GM08714 (cell line): ENCODE measurements around the gene CREB3L2.

Experiments used
- H3K4me3 ChIP-seq: fragments of 200-500 bp; sonication (Bioruptor generic); 2 replicates; pipeline ENCODE4 v1.5.1; 2014; ENCODE audit warnings: mild to moderate bottlenecking, low read length, inconsistent platforms
- ZNF274 ChIP-seq: IDR thresholded peaks from 2 replicates; pipeline ENCODE4 v1.6.1; 2012; ENCODE audit warnings: mild to moderate bottlenecking, low read depth, low read length

The CREB3L2 gene

DNA sequence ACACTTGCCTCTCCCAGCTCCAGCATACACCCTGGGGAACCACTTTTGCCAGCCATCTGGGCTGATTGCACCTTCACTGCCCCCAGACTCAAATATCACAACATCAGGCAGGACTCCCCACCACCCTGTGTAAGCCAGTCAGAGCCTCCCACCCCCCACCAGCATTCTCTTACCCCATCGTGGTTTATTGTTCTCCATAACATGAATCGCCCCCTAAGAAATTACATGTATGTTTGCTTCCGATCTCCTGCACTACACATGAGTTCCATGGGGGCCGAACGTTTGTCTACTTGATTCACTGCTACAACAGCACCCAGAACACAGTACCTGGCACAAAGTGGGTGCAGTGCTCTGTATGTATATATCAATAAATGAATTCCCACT is 39.4 kb downstream of the CREB3L2 start:
- TF ChIP-seq ZNF274: no peak

DNA sequence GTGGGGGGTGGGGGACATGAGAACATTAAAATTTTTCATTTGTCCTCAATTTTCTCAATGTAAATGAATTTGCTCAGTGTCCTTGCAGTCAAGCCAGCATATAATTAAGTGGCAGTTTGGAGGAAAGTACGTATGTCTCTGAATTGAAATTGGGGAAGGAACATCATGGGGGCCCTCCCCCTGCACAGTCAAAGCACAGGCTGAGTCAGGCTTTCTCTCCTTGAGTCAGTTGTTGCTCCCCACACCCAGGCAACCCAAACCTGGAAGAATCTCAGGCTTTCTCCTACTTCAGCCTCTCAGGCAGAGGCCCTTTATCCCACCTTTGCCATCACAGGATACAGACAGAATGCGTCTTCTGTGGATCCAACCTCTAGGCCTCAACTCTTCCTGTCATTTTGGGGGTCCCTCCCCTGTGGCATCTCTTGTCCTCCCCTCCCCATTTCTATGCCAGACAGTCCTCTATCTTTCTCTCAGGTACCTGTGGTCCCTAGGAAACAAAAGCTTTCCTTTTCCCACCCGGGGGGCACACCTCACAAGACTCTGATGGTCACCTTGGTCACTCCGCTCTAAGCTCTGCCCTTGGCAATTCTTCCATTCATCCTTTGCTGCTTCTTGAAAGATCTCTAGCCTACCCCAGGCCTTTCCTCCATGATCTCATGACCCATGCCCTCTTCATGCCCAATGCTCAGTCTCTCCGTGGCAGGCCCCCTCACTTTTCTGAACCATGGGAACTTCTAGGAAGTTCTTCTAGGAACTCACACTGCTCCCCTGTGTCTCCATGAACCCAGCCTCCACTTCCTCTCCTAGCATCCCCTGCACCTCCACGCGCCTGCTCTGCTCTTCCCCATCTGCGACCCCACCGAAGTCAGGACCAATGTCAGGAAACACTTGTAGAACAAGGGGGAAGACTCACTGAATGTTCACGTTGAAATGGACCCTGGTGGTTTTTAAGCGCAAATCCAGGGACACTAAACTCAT is 40.4 kb downstream of the CREB3L2 start:
- no peak overlapping the region for H3K4me3 ChIP-seq
- no peak for TF ChIP-seq ZNF274

More for the DNA sequence above, 39.4 kb downstream of the CREB3L2 start:
- H3K4me3 ChIP-seq: no peak overlapping the region

DNA sequence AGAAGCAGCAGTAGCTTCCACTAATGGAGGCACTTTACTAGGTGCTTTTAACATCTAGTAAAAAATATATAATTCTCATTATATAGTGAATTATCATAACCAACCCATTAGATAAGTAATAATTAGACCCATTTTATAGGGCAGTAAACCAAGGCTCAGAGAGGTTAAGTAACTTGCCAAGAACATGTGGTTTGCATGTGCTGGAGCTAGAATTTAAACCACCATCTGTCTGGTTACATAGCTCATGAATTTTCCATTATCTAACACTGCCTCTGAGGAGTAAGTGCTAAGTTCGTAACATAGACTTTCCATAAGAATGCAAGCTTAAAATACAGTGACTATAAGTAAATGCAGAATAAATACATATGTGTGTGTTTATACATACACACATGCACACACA is 41.9 kb downstream of the CREB3L2 start:
- TF ChIP-seq ZNF274: no peak
- no peak overlapping the region for H3K4me3 ChIP-seq

DNA sequence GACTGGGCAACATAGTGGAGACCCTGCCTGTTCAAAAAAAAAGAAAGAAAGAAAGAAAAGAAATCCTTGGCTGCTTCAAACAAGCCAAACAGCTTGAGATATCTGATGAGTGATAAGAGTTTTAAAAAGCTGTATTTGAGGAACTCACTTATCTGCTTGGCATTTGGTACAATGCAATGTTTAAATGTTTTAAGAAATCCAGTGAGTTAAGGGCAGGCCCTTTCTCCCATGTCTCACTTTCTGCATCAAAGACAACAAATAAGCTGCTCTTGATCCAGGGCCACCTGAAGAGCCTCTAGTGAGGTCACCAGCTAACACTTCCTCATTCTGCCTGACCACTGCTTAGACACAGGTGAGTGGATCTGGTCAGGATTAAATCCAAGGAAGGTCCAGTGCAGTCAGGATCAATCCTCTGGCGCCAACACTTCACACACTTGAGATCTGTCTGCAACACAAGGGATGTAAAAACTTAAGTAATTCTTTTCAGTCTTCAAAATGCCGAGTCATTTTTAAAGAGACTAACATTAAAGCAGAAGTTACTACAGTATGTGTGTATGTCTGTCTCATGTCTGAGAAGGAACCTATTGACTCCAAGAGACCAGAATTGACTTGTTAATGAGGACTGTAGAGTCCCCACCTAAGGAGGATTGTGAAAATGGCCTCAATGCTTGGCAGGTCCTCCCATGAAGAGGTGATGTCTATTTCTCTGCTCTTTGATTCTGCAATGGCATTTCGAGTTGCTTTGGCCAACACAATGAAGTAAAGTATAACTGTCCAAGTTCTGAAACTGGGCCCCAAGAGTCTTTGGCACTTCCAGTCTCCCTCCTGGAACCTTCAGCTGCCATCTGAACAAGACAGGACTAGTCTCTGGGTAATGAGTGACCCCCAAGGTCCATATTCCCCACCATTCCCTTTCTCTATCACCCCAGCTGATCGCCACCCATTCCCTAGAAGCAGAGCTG is 43.1 kb downstream of the CREB3L2 start:
- no peak overlapping the region for H3K4me3 ChIP-seq
- TF ChIP-seq ZNF274: no peak

DNA sequence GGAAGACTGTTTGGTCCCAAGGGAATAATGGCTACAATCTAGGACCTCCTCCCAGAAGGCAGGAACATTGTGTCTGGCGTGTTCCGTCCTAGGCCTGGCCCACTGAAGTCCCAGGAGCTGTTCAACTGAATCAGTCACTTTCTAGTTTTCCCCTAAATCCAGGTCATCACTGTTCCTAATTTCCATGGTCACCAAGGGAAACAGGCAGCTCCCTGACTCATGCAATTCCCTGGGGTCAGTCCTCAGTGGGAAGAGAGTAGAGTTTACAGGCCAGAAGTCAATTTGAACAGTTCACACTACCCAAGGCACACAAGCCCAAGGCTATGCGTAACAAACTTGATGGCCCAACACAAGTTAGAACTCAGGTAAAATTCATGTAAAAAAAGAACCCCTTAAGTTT is 44.0 kb downstream of the CREB3L2 start:
- no peak for TF ChIP-seq ZNF274
- H3K4me3 ChIP-seq: no peak overlapping the region

DNA sequence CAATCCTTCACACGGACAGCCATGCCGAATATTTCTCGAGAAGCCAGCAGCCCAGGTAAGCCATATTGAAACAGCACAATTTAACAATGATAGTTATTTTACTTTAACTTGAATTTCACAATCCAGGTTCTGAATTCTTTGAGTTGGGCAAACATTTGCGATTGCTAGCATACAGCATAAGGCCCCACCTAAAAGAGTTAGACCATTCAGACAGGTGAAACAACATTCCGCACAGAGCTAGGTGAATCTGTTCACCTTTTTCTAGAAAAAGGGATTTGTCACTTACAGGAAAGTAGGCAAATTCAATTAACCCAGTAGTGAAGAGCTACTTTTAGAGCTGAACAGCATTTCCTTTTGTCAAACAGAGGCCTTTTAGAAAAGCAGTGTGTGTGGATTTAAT is 45.3 kb downstream of the CREB3L2 start:
- no peak for TF ChIP-seq ZNF274
- H3K4me3 ChIP-seq: no peak overlapping the region

DNA sequence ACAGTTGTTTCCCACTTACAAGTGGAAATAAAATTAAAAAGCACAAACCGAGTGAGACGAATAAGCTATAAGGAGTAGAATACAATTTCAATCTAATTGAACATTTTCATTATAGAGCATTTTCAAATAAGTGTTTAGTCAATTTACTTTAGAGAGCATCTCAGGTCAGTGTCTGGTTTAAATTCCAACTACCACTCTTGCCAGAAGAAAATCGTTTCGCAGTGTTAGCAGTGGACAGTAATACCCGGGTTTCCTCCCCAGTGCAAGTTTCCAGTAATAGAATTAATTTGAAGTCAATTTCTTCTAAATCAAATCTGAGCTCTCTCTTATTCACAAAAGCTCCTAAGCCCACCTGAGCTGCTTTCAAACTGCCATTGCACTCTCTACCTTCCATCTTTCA is 45.7 kb downstream of the CREB3L2 start:
- TF ChIP-seq ZNF274: no peak
- no peak overlapping the region for H3K4me3 ChIP-seq

DNA sequence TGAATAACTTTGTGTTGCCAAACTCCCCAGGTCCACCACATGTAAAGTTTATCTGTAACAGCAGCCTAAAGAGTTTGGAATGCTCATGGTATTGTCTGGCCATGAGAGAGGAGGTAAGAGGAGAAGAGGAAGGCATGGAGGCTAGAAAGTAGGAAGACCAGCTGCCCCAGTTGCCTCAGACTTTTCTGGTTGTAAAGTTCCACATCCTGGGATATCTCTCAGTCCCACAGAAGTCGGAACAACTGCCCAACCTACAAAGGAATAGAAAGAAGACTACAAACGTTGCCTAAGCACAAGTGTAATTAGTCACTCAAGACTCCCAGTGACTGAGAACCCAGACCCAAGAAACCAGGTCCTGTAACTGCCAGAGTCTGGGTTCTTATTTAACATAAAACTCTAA is 47.3 kb downstream of the CREB3L2 start:
- H3K4me3 ChIP-seq: no peak overlapping the region
- no peak for TF ChIP-seq ZNF274

DNA sequence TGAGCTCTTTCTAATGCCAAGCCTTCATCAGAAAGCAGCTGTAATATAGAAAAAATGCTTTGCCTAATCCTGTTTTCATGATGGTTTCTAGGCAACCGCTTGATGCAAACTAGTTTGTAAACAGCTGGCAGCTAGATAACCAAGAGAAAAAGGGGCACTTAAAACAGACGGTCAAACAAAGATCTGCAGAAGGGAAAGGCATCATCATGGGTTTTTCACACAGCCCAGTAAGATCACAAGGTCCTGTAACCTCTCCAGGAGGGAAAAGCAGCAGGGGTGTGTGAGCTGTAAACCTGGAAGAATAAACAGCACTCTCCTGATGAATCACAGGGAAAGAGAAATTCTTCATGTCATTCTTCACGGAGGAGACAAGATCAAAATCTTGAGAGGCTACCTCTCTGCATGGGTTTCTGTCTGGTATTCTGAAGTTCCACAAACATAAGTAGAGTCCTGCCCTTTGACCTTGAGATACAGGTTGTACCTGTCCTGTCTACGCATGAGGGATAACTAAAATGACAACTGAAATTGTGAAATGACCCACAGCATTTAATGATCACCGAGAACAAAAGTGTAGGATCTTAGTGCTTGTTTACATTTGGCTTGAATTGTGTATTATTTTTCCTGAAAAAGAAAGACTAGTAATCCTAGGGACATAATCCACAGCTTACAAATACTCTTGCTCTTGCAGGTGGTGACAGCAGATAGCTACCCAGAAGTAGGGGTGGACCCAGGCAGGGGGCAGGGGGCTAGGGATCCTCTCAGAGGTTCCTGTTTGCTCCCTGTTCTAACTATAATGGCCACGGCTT is 48.0 kb downstream of the CREB3L2 start:
- H3K4me3 ChIP-seq: no peak overlapping the region
- no peak for TF ChIP-seq ZNF274

DNA sequence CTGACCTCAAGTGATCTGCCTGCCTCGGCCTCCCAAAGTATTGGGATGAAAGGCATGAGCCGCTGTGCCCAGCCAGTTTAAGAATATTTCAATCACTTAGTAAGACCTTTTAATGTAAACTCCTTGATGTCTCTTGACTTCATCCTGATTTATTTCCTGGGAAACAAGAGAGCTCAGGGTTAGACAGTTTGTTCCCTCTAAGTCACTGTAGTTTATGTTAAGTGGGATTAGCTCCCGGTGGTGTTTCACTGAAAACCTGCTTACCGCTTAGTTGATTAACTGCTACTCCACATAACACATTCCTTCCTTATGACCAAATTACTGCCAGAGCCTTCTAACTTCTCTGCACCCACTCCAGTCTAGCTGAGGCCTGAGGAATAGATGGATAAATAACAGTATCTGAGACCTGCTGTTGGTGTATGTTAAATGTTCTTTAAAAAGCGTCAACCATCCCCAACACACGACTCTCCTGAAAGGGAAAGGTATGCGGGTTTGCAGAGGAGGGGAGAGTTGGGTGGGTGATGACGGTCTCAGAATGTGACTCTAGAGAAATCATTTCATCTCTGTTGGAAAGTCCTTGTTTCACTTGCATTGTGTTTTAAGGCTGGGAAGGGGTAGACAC is 48.7 kb downstream of the CREB3L2 start:
- H3K4me3 ChIP-seq: no peak overlapping the region

DNA sequence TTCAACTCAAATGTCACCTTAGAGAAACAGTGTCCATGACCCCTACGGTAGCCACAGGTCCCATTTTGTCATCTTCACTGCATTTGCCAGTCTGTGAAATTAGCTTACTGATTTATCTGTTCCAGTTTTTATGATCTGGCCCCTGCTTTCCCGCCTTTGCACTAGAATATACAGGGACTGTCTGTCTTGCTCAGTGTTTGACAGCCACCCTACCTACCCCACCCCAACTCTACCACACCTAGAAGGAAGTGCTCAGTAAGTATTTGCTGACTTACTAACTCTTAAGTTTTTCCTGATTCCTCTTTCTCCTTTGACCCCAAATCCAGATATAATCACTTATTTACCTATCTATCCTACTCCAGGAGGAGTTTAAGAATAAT is 49.5 kb downstream of the CREB3L2 start:
- no peak overlapping the region for H3K4me3 ChIP-seq
- TF ChIP-seq ZNF274: no peak

More for the DNA sequence above, 48.7 kb downstream of the CREB3L2 start:
- TF ChIP-seq ZNF274: no peak

DNA sequence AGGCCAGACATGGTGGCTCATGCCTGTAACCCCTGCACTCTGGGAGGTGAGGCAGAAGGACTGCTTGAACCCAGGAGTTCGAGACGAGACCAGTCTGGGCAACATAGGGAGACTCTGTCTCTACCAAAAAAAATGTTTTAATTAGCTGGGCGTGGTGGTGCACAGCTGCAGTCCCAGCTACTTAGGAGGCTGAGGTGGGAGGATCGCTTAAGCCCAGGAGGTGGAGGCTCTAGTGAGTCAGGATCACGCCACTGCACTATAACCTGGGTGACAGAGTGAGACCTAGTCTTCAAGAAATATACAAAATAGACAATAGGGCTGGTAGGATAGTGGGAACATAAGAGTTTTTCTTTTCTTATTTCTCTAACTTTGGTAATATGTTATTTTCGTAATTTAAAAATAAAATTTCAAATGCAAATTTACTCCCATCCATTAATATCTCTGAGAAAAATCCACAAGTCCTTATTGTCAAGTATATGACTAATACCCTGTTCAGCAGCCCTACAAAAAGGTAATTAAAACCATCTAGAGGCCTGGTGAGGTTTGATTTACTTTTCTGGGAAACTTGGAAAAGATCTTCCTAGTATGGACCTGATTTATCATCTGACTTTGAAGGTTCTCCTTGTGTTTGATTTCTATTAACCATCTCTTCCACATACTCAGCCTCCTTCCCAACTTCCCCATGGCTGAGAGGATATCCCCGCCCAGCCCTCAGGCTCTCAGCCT is 50.0 kb downstream of the CREB3L2 start:
- H3K4me3 ChIP-seq: no peak overlapping the region
- no peak for TF ChIP-seq ZNF274

DNA sequence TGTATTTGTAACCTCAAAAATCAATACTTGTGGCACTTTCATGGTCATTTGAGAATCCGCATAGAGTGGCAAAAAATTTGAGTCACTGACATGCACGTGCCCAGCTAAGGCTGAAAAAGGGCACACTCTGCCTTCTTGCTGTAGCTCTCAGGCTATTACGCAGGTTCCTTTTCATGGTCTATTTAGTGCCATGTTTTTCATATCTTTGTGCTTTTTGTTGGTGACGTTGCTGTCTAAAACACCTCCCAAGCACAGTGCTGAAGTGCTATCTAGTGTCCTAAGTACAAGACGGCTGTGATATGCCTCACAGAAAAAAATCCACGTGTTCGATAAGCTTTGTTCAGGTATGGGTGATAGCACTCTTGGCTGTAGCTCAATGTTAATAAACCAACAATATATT is 50.9 kb downstream of the CREB3L2 start:
- TF ChIP-seq ZNF274: no peak
- H3K4me3 ChIP-seq: no peak overlapping the region
